Suprapubic skin (tissue), 3 donors: Measurements from ENCODE around the gene PRKAR2B.

Source experiments
- POLR2AphosphoS5 ChIP-seq, 3 donors: sonication (generic); formaldehyde crosslinking; IDR thresholded peaks; one replicate each; pipeline ENCODE4 v1.6.1; 2017; ENCODE audit warnings: antibody characterized with exemption in 3 of 3
- TF ChIP-seq, protein P1 (sequence below), 2 donors: fragments of 200-600 bp in 1 of 2; fragments of 450-650 bp in 1 of 2; sonication (generic) in 1 of 2; IDR thresholded peaks; one replicate each; pipeline ENCODE4 v1.5.1; 2016 to 2019; ENCODE audit warnings: antibody characterized with exemption in 2 of 2, mild to moderate bottlenecking in 1 of 2, moderate library complexity in 1 of 2

DNA sequence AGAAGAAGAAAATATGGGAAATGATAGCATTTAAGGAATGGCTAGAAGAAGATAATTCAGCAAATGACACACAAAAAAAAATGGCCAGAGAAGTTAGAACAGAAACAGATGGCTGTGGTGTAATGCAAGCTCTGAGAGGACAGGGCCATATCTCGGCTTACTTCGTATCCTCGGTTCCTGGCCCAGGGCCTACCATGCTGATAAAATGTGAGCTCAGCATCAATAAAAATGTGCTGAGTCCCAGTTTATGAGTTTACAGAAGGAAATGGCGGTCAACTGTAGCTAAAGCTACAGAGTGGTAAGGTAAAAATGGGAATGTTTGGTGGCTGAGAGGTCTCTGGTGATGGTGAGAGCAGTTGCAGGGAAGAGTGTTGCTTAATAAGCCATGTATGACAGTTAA, 165.1 kb downstream of the PRKAR2B start:
- TF ChIP-seq, protein P1, sequence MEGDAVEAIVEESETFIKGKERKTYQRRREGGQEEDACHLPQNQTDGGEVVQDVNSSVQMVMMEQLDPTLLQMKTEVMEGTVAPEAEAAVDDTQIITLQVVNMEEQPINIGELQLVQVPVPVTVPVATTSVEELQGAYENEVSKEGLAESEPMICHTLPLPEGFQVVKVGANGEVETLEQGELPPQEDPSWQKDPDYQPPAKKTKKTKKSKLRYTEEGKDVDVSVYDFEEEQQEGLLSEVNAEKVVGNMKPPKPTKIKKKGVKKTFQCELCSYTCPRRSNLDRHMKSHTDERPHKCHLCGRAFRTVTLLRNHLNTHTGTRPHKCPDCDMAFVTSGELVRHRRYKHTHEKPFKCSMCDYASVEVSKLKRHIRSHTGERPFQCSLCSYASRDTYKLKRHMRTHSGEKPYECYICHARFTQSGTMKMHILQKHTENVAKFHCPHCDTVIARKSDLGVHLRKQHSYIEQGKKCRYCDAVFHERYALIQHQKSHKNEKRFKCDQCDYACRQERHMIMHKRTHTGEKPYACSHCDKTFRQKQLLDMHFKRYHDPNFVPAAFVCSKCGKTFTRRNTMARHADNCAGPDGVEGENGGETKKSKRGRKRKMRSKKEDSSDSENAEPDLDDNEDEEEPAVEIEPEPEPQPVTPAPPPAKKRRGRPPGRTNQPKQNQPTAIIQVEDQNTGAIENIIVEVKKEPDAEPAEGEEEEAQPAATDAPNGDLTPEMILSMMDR (IDR thresholded peaks at IDR 0.05) = no peak
- no peak for TF ChIP-seq POLR2AphosphoS5 (IDR thresholded peaks at IDR 0.05)
